GM21825 (cell line): Measurements from ENCODE around the gene JARID2.

Experiments
- ATAC-seq: cut with Tn5 transposase; IDR thresholded peaks from one replicate; pipeline ENCODE4 v1.9.1; 2021; ENCODE audit warnings: mild to moderate bottlenecking, moderate library complexity; ENCODE audit not compliant: unreplicated experiment

JARID2 gene

GRCh38 chr6:15500078-15500740 lies 254.3 kb downstream of the JARID2 start:
- no peak for ATAC-seq

GRCh38 chr6:15500901-15501825 lies 255.3 kb downstream of the JARID2 start:
- no peak for ATAC-seq

GRCh38 chr6:15501826-15502445 lies 256.1 kb downstream of the JARID2 start:
- ATAC-seq: no peak

GRCh38 chr6:15502446-15503345 lies 256.8 kb downstream of the JARID2 start:
- no peak for ATAC-seq

GRCh38 chr6:15503346-15503680 lies 257.4 kb downstream of the JARID2 start:
- no peak for ATAC-seq

- ATAC-seq: no peak
Observed at GRCh38 chr6:15504040-15504495, 258.2 kb downstream of the JARID2 start.

- ATAC-seq: no peak
Observed at GRCh38 chr6:15504581-15505350, 258.9 kb downstream of the JARID2 start.

- no peak for ATAC-seq
Observed at GRCh38 chr6:15505463-15505918, 259.6 kb downstream of the JARID2 start.

- ATAC-seq: no peak
Observed at GRCh38 chr6:15506066-15506465, 260.2 kb downstream of the JARID2 start.

- no peak for ATAC-seq
Observed at GRCh38 chr6:15507221-15507620, 261.4 kb downstream of the JARID2 start.

GRCh38 chr6:15507746-15508145 lies 261.9 kb downstream of the JARID2 start:
- no peak for ATAC-seq

- ATAC-seq: no peak
Observed at GRCh38 chr6:15508441-15508871, 262.6 kb downstream of the JARID2 start.

- ATAC-seq: no peak
Observed at GRCh38 chr6:15508931-15509330, 263.1 kb downstream of the JARID2 start.

- ATAC-seq: no peak
Observed at GRCh38 chr6:15509335-15509933, 263.6 kb downstream of the JARID2 start.

GRCh38 chr6:15510121-15510520 lies 264.3 kb downstream of the JARID2 start:
- no peak for ATAC-seq

GRCh38 chr6:15510536-15511247 lies 264.8 kb downstream of the JARID2 start:
- no peak for ATAC-seq

- no peak for ATAC-seq
Observed at GRCh38 chr6:15511248-15512125, 265.6 kb downstream of the JARID2 start.

GRCh38 chr6:15512126-15512525 lies 266.3 kb downstream of the JARID2 start:
- ATAC-seq: no peak
